ENCODE measurements around the gene EPHB2.

EPHB2 gene

DNA sequence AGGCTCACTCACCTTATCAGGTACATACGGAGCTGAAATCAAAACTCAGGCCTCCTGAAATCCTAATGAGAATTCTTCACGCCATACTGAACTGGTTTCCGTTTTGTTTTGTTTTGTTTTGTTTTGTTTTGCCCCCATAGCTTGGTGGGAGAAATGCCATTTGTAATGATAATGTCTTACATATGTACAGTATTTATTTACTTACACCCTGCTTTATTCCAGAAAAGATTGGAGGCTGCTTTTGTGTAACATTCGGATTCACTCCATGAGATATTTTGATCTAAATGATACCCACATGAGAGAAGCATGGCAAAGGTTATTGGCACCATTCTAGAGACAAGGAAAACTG, 84.7 kb downstream of the EPHB2 start:
- TF ChIP-seq, protein P1, sequence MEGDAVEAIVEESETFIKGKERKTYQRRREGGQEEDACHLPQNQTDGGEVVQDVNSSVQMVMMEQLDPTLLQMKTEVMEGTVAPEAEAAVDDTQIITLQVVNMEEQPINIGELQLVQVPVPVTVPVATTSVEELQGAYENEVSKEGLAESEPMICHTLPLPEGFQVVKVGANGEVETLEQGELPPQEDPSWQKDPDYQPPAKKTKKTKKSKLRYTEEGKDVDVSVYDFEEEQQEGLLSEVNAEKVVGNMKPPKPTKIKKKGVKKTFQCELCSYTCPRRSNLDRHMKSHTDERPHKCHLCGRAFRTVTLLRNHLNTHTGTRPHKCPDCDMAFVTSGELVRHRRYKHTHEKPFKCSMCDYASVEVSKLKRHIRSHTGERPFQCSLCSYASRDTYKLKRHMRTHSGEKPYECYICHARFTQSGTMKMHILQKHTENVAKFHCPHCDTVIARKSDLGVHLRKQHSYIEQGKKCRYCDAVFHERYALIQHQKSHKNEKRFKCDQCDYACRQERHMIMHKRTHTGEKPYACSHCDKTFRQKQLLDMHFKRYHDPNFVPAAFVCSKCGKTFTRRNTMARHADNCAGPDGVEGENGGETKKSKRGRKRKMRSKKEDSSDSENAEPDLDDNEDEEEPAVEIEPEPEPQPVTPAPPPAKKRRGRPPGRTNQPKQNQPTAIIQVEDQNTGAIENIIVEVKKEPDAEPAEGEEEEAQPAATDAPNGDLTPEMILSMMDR (IDR thresholded peaks at IDR 0.05; ENCODE audit: low read length, missing control alignments): no peak
- DNase-seq (ENCODE audit: low read depth): no peak
- H3K4me3 ChIP-seq (replicated peaks; ENCODE audit: low read depth, low read length): no peak overlapping the region

DNA sequence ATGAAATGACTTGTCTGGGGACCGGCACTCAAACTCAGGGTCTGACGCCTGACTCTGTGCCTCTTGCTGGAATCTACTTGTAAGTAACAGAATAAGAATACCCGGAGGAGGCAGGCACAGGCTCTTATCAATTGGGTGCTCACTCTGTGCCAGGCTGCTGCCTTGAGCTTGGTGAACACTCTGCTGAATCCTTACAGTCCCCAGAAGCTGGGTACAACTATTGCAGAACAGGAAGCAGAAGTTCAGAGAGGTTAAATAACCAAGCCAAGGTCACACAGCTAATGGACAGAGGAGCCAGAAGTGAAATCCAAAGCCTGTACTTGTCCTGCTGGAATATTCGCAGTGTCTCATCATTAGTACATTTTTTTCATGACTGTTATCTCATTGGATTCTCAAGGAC, 86.0 kb downstream of the EPHB2 start:
- H3K4me3 ChIP-seq (replicated peaks; ENCODE audit: low read depth, low read length): no peak overlapping the region
- TF ChIP-seq, protein P1 (IDR thresholded peaks at IDR 0.05; ENCODE audit: low read length, missing control alignments): no peak
- peak; percentile 23 for DNase-seq (ENCODE audit: low read depth)

DNA sequence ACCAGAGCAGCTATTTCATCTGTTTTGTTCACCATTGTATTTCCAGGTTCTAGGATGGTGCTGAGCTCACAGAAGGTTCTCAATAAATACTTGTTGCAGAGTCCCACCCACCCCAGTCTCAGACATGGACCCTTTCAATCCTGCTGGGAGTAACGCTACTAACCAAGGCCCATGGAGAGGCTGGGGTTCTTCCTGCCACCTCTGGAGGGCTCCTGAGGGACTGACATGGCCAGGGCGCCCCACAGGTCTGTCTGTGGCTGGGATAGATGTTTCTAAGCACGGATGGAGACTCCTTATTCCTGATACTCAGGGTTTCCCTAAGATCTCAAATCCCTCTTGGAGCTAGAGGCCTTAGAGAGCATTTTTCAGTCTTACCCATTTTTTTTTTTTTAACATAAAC, 87.4 kb downstream of the EPHB2 start:
- DNase-seq (ENCODE audit: low read depth): no peak
- TF ChIP-seq, protein P1 (IDR thresholded peaks at IDR 0.05; ENCODE audit: low read length, missing control alignments): no peak
- no peak overlapping the region for H3K4me3 ChIP-seq (replicated peaks; ENCODE audit: low read depth, low read length)

DNA sequence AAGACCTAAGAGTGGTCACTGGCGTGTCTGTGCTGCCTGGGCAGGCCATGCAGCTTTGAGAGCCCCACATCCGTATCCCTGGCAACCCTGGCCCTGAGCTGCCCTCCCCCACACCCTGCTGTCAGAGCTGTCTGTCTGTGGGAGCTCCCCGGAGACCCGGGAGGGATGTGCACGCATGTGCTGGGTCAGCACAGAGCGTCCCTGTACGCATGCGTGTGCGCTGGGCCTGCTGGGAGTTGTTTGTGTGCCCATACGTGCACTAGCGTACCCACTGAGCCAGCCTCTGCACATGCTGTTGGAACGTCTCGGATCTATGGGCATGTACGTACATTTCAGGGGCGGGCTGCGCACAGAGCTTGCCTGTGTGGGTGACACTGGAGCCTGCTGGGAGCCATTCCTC, 89.3 kb downstream of the EPHB2 start:
- DNase-seq (ENCODE audit: low read depth): no peak
- TF ChIP-seq, protein P1 (IDR thresholded peaks at IDR 0.05; ENCODE audit: low read length, missing control alignments): no peak
- H3K4me3 ChIP-seq (replicated peaks; ENCODE audit: low read depth, low read length): no peak overlapping the region

DNA sequence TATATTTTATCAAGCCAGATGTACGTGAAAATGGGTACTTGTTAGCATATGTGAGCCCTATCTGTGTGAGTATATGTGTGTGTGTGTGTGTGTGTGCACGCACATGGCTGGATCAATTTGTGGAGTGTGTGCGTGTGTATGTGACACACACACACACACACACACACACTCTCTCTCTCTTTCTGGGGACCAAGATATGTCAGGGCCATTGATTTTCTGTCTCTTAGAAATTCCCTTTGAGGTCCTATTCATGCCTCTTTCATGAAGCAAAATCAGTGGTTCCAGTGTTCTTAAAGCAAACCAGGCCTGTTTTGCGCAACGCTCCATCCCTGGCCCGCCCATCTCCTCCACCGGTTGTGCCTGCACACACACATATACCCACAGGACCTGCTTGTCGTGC, 90.0 kb downstream of the EPHB2 start:
- DNase-seq (ENCODE audit: low read depth): no peak
- TF ChIP-seq, protein P1 (IDR thresholded peaks at IDR 0.05; ENCODE audit: low read length, missing control alignments): no peak
- H3K4me3 ChIP-seq (replicated peaks; ENCODE audit: low read depth, low read length): no peak overlapping the region

DNA sequence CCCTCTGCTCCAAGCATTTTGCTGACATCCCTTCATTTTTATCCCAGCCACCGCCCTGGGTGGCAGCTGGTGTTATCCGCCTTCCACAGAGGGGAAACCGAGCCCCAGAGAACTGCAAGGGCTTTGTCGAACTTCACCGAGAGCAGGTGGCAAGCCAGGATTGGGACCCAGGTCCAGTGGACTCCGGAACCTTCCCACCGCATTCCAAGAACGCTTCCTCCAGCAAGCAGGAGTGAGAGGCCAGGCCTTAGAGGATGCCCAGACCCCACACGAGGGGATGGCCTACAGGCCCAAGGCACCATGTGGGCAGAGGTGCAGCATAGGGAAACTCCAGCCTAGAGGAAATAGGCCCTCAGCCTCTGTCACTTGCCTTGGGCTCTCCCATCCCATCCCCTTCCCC, 90.7 kb downstream of the EPHB2 start:
- no peak for DNase-seq (ENCODE audit: low read depth)
- TF ChIP-seq, protein P1 (IDR thresholded peaks at IDR 0.05; ENCODE audit: low read length, missing control alignments): no peak
- no peak overlapping the region for H3K4me3 ChIP-seq (replicated peaks; ENCODE audit: low read depth, low read length)

DNA sequence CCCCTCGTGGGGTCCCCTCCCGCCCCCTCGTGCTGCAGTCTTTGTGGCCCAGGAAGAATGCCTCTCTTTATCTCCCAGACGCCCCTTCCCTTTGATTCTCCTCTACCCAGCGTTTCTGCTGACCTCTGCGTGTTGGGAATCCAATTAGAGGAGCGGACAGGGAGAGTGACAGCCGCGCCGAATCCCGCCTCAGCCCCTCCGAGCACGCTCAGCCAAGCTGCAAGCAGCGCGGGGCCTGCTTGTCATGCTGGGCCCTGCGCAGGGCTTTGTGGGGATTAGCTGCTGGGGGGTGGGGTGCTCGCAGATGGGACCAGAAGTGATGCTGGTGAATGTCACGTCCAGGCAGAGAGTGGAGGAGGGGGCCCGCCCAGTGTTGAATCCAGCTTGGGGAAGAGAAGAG, 91.1 kb downstream of the EPHB2 start:
- DNase-seq (ENCODE audit: low read depth): no peak
- no peak overlapping the region for H3K4me3 ChIP-seq (replicated peaks; ENCODE audit: low read depth, low read length)
- TF ChIP-seq, protein P1 (IDR thresholded peaks at IDR 0.05; ENCODE audit: low read length, missing control alignments): no peak

Data from fibroblast of pulmonary artery (primary cell).